Spinal cord (tissue), 10 donors: ENCODE measurements around the gene SPTLC1. TPM values are rescaled to one million over a fixed set of nuclear protein-coding genes. Genes with fewer than 3 reads are reported as not detected.

ENCODE experiments used
- DNase-seq, 6 donors: peaks; one replicate each; pipeline versions ENCODE4 v3.0.0 to v3.0.0-alpha.2; 2013 to 2015; ENCODE audit warnings: low spot score in 6 of 6, low read depth in 4 of 6
- H3K27ac ChIP-seq: one replicate; pipeline ENCODE4 v1.5.1; 2013; ENCODE audit warnings: low read depth, low read length, control low read depth
- H3K27me3 ChIP-seq: one replicate; pipeline ENCODE4 v1.6.1; 2013; ENCODE audit warnings: low read length; ENCODE audit not compliant: control insufficient read depth, insufficient read depth
- H3K36me3 ChIP-seq: one replicate; pipeline ENCODE4 v1.6.1; 2013; ENCODE audit warnings: low read length; ENCODE audit not compliant: control insufficient read depth, insufficient read depth
- H3K4me1 ChIP-seq: one replicate; pipeline ENCODE4 v1.6.1; 2013; ENCODE audit warnings: low read length; ENCODE audit not compliant: control insufficient read depth, insufficient read depth
- H3K4me3 ChIP-seq: one replicate; pipeline ENCODE4 v1.5.1; 2013; ENCODE audit warnings: low read depth, low read length, control low read depth
- H3K9me3 ChIP-seq: one replicate; pipeline ENCODE4 v1.6.1; 2013; ENCODE audit warnings: low read length; ENCODE audit not compliant: control insufficient read depth, insufficient read depth
- WGBS: methylation state at CpG from one replicate; pipeline ENCODE4 v1.1.5; 2013; ENCODE audit warnings: missing lambda C conversion rate; ENCODE audit not compliant: insufficient coverage; 5-methylcytosine and 5-hydroxymethylcytosine counted together
- polyA plus RNA-seq, 2 donors: library from polyadenylated mRNA; unstranded; fragments of 120-200 nt; gene quantifications; one replicate each; pipeline ENCODE4 v1.2.1, GENCODE V29; 2013; ENCODE audit not compliant: insufficient read length in 2 of 2
- total RNA-seq, 2 donors: library from RNA; depleted of rRNA in 1 of 2; stranded (reverse); fragments of 120-200 nt in 1 of 2; fragments of >200 nt in 1 of 2; gene quantifications; one replicate each; pipeline versions ENCODE4 v1.2.3 to v1.2.4, GENCODE V29; 2013 to 2014
- donor health status: healthy.

The SPTLC1 gene
- total and polyA plus RNA-seq, 4 donors, result 63.8 to 126 (median 75.7) TPM

DNA sequence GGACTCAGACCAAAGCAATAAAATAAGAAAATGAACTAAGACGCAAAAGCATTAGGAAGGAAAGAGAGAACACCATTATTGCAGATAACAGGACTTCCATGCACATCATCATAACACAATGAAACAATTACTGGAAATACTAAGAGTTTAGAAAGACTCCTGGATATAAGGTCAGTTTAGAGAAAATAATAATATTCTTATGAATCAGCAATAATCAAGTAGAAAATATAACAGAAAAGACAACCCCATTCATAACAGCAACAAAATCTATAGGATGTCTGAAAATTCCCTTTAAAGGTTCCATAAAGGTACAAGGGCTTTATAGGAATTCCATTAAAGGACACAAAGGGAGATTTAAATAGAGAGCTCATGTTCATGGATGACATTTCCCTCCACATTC is 73.0 kb downstream of the SPTLC1 start:
- Histone ChIP-seq H3K9me3 (peaks cover 2% of the 10 kb centered on the region), H3K4me1 (no peaks in the 10 kb centered on the region), H3K27ac (no peak overlapping the region), H3K4me3 (no peak overlapping the region), H3K36me3 (peaks cover 43% of the 10 kb centered on the region), H3K27me3 (no peaks in the 10 kb centered on the region)
- WGBS, result no CpG with 5 or more reads among the region's 1 CpG
- no peak for DNase-seq

DNA sequence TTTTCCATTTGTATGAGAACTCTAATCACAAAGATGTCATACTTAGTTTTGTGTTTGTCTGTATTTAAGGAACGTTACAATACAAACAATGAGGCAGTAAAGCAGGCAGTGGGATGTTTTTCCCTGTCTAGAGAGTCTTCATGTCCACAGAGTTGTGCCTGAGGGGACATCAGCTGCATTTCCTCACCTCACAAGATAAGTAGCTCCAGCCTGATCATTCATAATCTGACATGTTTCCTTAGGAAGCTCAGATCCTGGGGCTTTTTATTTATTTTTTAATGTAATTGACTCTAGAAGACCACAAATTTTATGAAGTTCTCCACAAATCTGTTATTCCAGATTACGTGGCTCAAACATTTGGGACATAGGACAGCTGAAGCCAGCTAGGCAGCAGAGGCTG is 78.5 kb downstream of the SPTLC1 start:
- Histone ChIP-seq H3K27ac (peak overlapping the region; percentile 1), H3K4me3 (no peak overlapping the region), H3K27me3 (no peaks in the 10 kb centered on the region), H3K4me1 (no peaks in the 10 kb centered on the region), H3K9me3 (peaks cover under 1% of the 10 kb centered on the region), H3K36me3 (peaks cover 47% of the 10 kb centered on the region)
- 92% methylated on average over 1 of the region's 2 CpGs for WGBS
- DNase-seq, result no peak

DNA sequence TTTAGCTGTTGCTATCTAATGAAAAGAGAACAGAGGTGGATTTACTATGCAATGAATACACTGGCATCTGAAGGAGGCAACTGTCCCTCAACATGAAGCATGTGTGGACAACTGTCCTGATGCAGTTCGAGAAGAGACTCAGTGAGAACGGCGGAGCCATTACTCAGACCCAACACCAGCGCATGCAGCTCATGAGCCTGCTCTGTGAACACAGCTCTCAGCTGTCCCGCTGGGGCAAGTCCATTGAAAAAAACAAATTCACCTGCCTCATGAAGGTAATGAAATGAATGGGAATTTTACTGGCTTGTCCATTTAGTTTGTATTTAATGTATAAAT is 78.8 kb downstream of the SPTLC1 start:
- Histone ChIP-seq H3K27me3 (no peaks in the 10 kb centered on the region), H3K9me3 (no peaks in the 10 kb centered on the region), H3K4me1 (no peaks in the 10 kb centered on the region), H3K36me3 (peaks cover 46% of the 10 kb centered on the region), H3K4me3 (no peak overlapping the region), H3K27ac (peak overlapping the region; percentile 49)
- no peak for DNase-seq
- no CpG with 5 or more reads among the region's 5 CpGs for WGBS

DNA sequence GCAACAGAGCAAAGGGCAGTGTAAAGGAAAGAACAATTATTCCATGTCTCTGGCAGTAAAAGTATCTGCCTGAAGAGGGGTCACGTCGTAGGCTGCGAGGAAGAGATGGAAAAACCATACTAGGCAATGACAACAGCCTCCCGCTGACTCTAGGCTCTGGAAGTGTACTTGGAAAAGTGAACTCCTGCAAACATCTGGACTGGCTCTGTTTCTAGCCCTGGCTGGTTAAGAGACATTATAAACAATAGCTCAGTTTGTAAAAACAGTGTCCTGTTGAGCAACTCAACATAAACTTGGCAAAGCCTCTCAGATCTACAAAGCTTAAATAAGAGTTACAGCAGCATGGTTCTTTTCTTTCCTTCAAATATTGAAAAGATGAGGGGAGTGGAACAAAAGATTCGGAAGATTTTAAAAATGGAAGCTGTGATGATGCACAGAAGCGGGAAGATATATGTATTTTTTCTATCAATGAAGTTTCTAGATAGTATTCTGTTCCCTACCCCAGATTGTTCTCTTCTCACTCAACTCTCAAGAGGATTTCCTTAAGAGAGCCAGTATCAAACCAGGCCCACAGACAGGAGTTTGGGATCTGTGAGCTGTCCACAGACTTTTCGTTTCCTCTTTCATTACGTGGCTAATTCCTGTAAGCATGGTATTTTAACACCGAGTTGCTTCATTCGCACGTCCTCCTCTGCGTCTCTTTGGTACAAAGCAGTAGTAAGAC is 79.4 kb downstream of the SPTLC1 start:
- Histone ChIP-seq H3K27ac (peak overlapping the region; percentile 49), H3K4me1 (no peaks in the 10 kb centered on the region), H3K36me3 (peaks cover 46% of the 10 kb centered on the region), H3K4me3 (no peak overlapping the region), H3K9me3 (no peaks in the 10 kb centered on the region), H3K27me3 (no peaks in the 10 kb centered on the region)
- 89% methylated on average over 10 of the region's 12 CpGs for WGBS
- peak in 4 of 6 donors; percentile 8 to 83 (median 14) for DNase-seq

DNA sequence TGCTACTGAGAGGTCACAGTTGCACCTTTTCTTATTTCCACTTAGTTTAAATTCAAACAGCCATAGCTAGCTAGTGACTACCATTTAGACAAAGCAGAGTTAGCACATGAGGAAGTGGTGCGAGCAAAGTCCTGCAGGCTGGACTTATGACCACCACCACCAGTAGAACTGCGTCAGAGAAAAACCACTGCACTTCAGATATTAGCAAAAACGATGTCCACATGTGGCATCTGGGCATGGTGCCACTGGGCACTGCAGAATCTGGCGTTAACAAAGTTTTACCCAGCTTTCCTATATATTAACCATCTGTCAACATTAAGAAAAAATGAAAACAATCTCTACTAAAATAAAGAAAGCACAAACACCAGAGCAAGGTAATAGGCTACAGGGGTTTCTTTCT is 80.1 kb downstream of the SPTLC1 start:
- no peak for DNase-seq
- Histone ChIP-seq H3K27ac (no peak overlapping the region), H3K4me3 (no peak overlapping the region), H3K9me3 (no peaks in the 10 kb centered on the region), H3K27me3 (no peaks in the 10 kb centered on the region), H3K36me3 (peaks cover 46% of the 10 kb centered on the region), H3K4me1 (no peaks in the 10 kb centered on the region)
- 78% methylated on average over 4 of the region's 4 CpGs for WGBS

DNA sequence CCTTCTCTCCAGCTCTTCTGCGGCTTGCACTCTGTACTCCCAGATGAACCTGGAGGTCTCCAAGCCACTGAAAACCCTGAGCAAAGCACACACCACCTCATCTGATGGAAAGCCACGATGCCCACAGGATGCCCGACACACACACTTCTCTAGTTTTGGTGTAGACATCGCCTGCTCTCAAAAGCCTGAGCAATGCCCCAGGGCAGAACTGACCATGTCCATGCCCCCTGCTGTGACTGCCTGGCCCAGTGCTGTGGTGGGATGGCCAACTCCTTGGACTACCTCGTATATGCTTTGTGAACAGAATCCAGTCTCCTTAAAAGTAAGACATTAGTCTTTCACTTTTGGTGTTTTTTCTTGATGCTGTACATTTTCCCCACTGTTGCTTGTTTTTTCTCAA is 81.2 kb downstream of the SPTLC1 start:
- no peaks in the 10 kb centered on the region for H3K9me3 ChIP-seq
- no peaks in the 10 kb centered on the region for H3K27me3 ChIP-seq
- 96% methylated on average over 4 of the region's 5 CpGs for WGBS
- peaks cover 46% of the 10 kb centered on the region for H3K36me3 ChIP-seq
- DNase-seq, result no peak
- H3K4me1 ChIP-seq, result no peaks in the 10 kb centered on the region
- H3K4me3 ChIP-seq, result no peak overlapping the region
- no peak overlapping the region for H3K27ac ChIP-seq

DNA sequence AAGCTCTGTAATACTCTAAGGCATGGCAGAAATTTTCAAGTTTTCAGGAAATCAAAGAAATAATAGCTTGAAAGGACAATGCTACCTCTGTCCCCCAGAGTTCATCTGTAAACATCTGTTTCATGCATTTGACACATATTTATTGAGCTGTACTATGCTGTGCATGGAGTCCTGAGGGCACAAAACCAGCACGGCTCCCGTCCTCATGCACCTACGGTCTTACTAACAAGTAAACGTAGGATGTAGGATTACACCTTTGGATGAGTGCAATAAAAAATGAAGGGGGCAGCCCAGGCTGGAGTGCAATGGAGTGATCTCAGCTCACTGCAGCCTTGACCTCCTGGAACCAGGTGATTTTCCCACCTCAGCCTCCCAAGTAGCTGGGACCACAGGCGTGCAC is 81.9 kb downstream of the SPTLC1 start:
- no peaks in the 10 kb centered on the region for H3K4me1 ChIP-seq
- no peaks in the 10 kb centered on the region for H3K27me3 ChIP-seq
- H3K9me3 ChIP-seq, result no peaks in the 10 kb centered on the region
- WGBS, result 100% methylated on average over 4 of the region's 5 CpGs
- no peak overlapping the region for H3K27ac ChIP-seq
- H3K4me3 ChIP-seq, result no peak overlapping the region
- DNase-seq, result no peak
- peaks cover 39% of the 10 kb centered on the region for H3K36me3 ChIP-seq

DNA sequence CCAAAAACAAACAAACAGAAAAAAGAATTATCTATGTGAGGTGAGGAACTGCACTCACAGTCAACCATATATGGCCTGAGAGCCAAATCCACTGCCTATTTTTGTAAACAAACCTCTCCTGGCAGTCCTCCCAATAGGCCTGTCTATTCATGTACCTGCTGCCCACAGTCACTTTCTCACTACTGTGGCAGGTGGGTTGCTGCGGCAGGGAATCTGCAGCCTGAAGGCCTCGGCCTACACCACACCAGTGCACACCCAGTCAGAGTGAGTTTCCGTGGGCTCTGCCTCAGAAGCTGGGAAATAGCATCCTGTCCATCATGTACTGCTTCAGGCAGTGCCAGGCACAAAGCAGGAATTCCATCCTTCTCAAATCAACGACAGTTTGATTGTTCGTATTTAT is 82.3 kb downstream of the SPTLC1 start:
- DNase-seq, result no peak
- H3K4me3 ChIP-seq, result no peak overlapping the region
- H3K27me3 ChIP-seq, result no peaks in the 10 kb centered on the region
- no peaks in the 10 kb centered on the region for H3K4me1 ChIP-seq
- no peak overlapping the region for H3K27ac ChIP-seq
- peaks cover 36% of the 10 kb centered on the region for H3K36me3 ChIP-seq
- 96% methylated on average over 3 of the region's 5 CpGs for WGBS
- no peaks in the 10 kb centered on the region for H3K9me3 ChIP-seq

DNA sequence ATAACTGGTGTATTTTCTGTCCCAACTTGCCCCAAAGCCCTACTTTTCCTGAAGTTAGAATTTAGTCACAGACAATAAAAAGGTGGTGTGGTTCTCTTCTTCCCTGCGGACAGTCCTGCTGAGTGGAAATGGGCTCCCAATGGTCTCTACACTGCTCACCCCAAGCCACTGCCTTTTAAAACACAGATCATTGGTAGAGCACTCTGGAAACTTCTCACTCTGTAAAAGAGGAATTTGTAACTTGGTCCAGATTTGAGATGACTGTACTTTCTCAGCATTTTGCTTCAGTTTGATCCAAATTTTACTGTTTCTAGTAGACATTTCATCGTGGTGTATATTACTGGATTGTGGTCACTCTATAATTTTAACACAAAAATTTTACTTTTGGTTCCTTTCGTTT is 84.8 kb downstream of the SPTLC1 start:
- Histone ChIP-seq H3K4me3 (no peak overlapping the region), H3K4me1 (no peaks in the 10 kb centered on the region), H3K27me3 (no peaks in the 10 kb centered on the region), H3K9me3 (no peaks in the 10 kb centered on the region), H3K27ac (no peak overlapping the region), H3K36me3 (peaks cover 21% of the 10 kb centered on the region)
- no CpG with 5 or more reads among the region's 3 CpGs for WGBS
- no peak for DNase-seq

DNA sequence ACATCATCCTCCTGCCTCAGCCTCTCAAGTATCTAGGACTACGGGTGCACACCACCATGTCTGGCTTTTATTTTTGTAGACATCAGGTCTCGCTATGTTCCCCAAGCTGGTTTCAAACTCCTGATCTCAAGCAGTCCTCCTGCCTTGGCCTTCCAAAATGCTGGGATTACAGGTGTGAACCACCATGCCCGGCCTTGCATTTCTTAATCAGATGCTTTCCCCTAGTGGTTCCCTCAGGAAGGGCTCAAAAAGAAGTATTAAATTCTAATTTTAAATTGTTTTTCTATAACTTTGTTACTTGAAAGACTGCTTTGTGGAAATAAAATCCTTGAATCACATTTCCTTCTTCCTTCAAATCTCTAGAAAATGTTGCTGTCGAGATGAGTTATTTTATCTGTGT is 85.7 kb downstream of the SPTLC1 start:
- Histone ChIP-seq H3K9me3 (no peaks in the 10 kb centered on the region), H3K4me1 (no peaks in the 10 kb centered on the region), H3K4me3 (no peak overlapping the region), H3K27ac (no peak overlapping the region), H3K27me3 (no peaks in the 10 kb centered on the region), H3K36me3 (peaks cover 18% of the 10 kb centered on the region)
- DNase-seq, result no peak
- 94% methylated on average over 2 of the region's 4 CpGs for WGBS
